ENCODE results near the gene RNF213. TPM values are rescaled to one million over a fixed set of nuclear protein-coding genes. Genes with fewer than 3 reads are reported as not detected.
A peak's percentile ranks its signal among the peaks of the same experiment; 100 is the strongest.

RNF213 gene
- total RNA-seq, 3 donors from 2014 or later = 205 to 289 (median 262) TPM

- Mint-ChIP-seq H3K4me1 (ENCODE audit: low read depth) (no peaks in the 10 kb centered on the region), H3K9me3 (no peaks in the 10 kb centered on the region), H3K4me3 (no peak overlapping the region), H3K36me3 (ENCODE audit: insufficient read depth) (peaks cover 57% of the 10 kb centered on the region), H3K27me3 (ENCODE audit: low read depth) (no peaks in the 10 kb centered on the region)
- ATAC-seq (no peak), DNase-seq (no peak)
These were observed 91.7 kb downstream of the RNF213 start for GRCh38 chr17:80352216-80352895.

GRCh38 chr17:80352991-80353665 is 92.5 kb downstream of the RNF213 start:
- Mint-ChIP-seq H3K9me3 (no peaks in the 10 kb centered on the region), H3K4me1 (ENCODE audit: low read depth) (no peaks in the 10 kb centered on the region), H3K4me3 (no peak overlapping the region), H3K36me3 (ENCODE audit: insufficient read depth) (peaks cover 53% of the 10 kb centered on the region), H3K27me3 (ENCODE audit: low read depth) (no peaks in the 10 kb centered on the region)
- DNase-seq (no peak), ATAC-seq (no peak)

GRCh38 chr17:80353718-80354275 is 93.1 kb downstream of the RNF213 start:
- H3K36me3 Mint-ChIP-seq (ENCODE audit: insufficient read depth) = peaks cover 52% of the 10 kb centered on the region
- ATAC-seq (no peak), DNase-seq (no peak)
- H3K4me1 Mint-ChIP-seq (ENCODE audit: low read depth) = no peaks in the 10 kb centered on the region
- H3K4me3 Mint-ChIP-seq = no peak overlapping the region
- no peaks in the 10 kb centered on the region for H3K9me3 Mint-ChIP-seq
- H3K27me3 Mint-ChIP-seq (ENCODE audit: low read depth) = no peaks in the 10 kb centered on the region

GRCh38 chr17:80354336-80354735 is 93.7 kb downstream of the RNF213 start:
- Mint-ChIP-seq H3K36me3 (ENCODE audit: insufficient read depth) (peaks cover 49% of the 10 kb centered on the region), H3K27me3 (ENCODE audit: low read depth) (no peaks in the 10 kb centered on the region), H3K4me1 (ENCODE audit: low read depth) (no peaks in the 10 kb centered on the region), H3K9me3 (no peaks in the 10 kb centered on the region), H3K4me3 (no peak overlapping the region)
- DNase-seq (no peak), ATAC-seq (no peak)

GRCh38 chr17:80356231-80356856 is 95.7 kb downstream of the RNF213 start:
- Mint-ChIP-seq H3K36me3 (ENCODE audit: insufficient read depth) (peaks cover 56% of the 10 kb centered on the region), H3K9me3 (no peaks in the 10 kb centered on the region), H3K4me3 (no peak overlapping the region), H3K4me1 (ENCODE audit: low read depth) (no peaks in the 10 kb centered on the region), H3K27me3 (ENCODE audit: low read depth) (no peaks in the 10 kb centered on the region)
- no peak for ATAC-seq
- DNase-seq = no peak

GRCh38 chr17:80358131-80358530 is 97.5 kb downstream of the RNF213 start:
- Mint-ChIP-seq H3K9me3 (no peaks in the 10 kb centered on the region), H3K4me1 (ENCODE audit: low read depth) (no peaks in the 10 kb centered on the region), H3K4me3 (no peak overlapping the region), H3K27me3 (ENCODE audit: low read depth) (no peaks in the 10 kb centered on the region), H3K36me3 (ENCODE audit: insufficient read depth) (peaks cover 58% of the 10 kb centered on the region)
- ATAC-seq (no peak), DNase-seq (no peak)

- no peak overlapping the region for H3K4me3 Mint-ChIP-seq
- no peaks in the 10 kb centered on the region for H3K4me1 Mint-ChIP-seq (ENCODE audit: low read depth)
- ATAC-seq (no peak), DNase-seq (no peak)
- peaks cover 61% of the 10 kb centered on the region for H3K36me3 Mint-ChIP-seq (ENCODE audit: insufficient read depth)
- no peaks in the 10 kb centered on the region for H3K27me3 Mint-ChIP-seq (ENCODE audit: low read depth)
- H3K9me3 Mint-ChIP-seq = no peaks in the 10 kb centered on the region
These were observed 98.2 kb downstream of the RNF213 start for GRCh38 chr17:80358861-80359260.

GRCh38 chr17:80359422-80360110 is 98.9 kb downstream of the RNF213 start:
- Mint-ChIP-seq H3K4me1 (ENCODE audit: low read depth) (no peaks in the 10 kb centered on the region), H3K4me3 (no peak overlapping the region), H3K9me3 (no peaks in the 10 kb centered on the region), H3K27me3 (ENCODE audit: low read depth) (no peaks in the 10 kb centered on the region), H3K36me3 (ENCODE audit: insufficient read depth) (peaks cover 65% of the 10 kb centered on the region)
- no peak for DNase-seq
- ATAC-seq = no peak

- Mint-ChIP-seq H3K36me3 (ENCODE audit: insufficient read depth) (peaks cover 67% of the 10 kb centered on the region), H3K9me3 (no peaks in the 10 kb centered on the region), H3K27me3 (ENCODE audit: low read depth) (no peaks in the 10 kb centered on the region), H3K4me1 (ENCODE audit: low read depth) (no peaks in the 10 kb centered on the region), H3K4me3 (no peak overlapping the region)
- ATAC-seq (no peak), DNase-seq (no peak)
These were observed 99.7 kb downstream of the RNF213 start for GRCh38 chr17:80360396-80360795.

GRCh38 chr17:80361495-80362220 is 101.0 kb downstream of the RNF213 start:
- DNase-seq (no peak), ATAC-seq (peak in 1 of 2 donors; percentile 39)
- Mint-ChIP-seq H3K27me3 (ENCODE audit: low read depth) (no peaks in the 10 kb centered on the region), H3K4me1 (ENCODE audit: low read depth) (no peaks in the 10 kb centered on the region), H3K9me3 (no peaks in the 10 kb centered on the region), H3K4me3 (no peak overlapping the region), H3K36me3 (ENCODE audit: insufficient read depth) (peaks cover 62% of the 10 kb centered on the region)

GRCh38 chr17:80362428-80363119 is 101.9 kb downstream of the RNF213 start:
- DNase-seq = no peak
- ATAC-seq = no peak
- Mint-ChIP-seq H3K9me3 (no peaks in the 10 kb centered on the region), H3K27me3 (ENCODE audit: low read depth) (no peaks in the 10 kb centered on the region), H3K4me1 (ENCODE audit: low read depth) (no peaks in the 10 kb centered on the region), H3K36me3 (ENCODE audit: insufficient read depth) (peaks cover 68% of the 10 kb centered on the region), H3K4me3 (no peak overlapping the region)

GRCh38 chr17:80363120-80363515 is 102.5 kb downstream of the RNF213 start:
- H3K27me3 Mint-ChIP-seq (ENCODE audit: low read depth) = no peaks in the 10 kb centered on the region
- DNase-seq (no peak), ATAC-seq (no peak)
- H3K9me3 Mint-ChIP-seq = no peaks in the 10 kb centered on the region
- H3K4me1 Mint-ChIP-seq (ENCODE audit: low read depth) = no peaks in the 10 kb centered on the region
- H3K36me3 Mint-ChIP-seq (ENCODE audit: insufficient read depth) = peaks cover 69% of the 10 kb centered on the region
- no peak overlapping the region for H3K4me3 Mint-ChIP-seq

GRCh38 chr17:80363518-80364090 is 103.0 kb downstream of the RNF213 start:
- DNase-seq (no peak), ATAC-seq (no peak)
- Mint-ChIP-seq H3K36me3 (ENCODE audit: insufficient read depth) (peaks cover 66% of the 10 kb centered on the region), H3K9me3 (no peaks in the 10 kb centered on the region), H3K27me3 (ENCODE audit: low read depth) (no peaks in the 10 kb centered on the region), H3K4me3 (no peak overlapping the region), H3K4me1 (ENCODE audit: low read depth) (no peaks in the 10 kb centered on the region)

Data from activated T-cell treated with anti-CD3 and anti-CD28 coated beads, Interleukin-2, amount 50 U/mL, for 4 hours (primary cell).